Activated gamma-delta T cell treated with Interleukin-2 at 50 U/mL for 16 hours (primary cell): ENCODE data around the gene RHBDL2.
"Not testable (repeated sequence)": the region's sequence is repeated elsewhere in the genome, so short reads cannot be mapped to it uniquely, and the experiment has no call there.

Source experiments
- DNase-seq: peaks from one replicate; pipeline ENCODE4 v3.0.0-alpha.2; 2020

Gene RHBDL2

DNA sequence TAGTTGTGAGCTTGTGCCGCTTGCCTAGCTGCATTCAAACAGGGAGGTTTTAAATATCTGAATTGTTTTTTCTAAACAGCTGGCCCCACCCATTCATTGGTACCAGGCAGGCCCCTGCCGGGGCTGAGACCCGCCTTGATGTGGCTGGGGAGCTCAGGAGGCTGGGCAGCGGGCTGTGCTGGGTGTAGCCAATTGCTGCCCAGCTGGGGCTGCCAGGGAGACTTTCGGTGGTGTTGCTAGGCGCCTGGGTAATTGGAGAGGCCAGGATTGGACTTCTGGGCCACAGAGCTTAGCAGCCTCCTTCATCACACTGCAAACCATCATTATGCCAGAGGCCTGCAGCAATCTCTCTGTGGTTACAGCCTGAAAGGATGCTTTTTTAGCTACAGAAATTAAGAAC is 12.2 kb downstream of the RHBDL2 start:
- DNase-seq: no peak

DNA sequence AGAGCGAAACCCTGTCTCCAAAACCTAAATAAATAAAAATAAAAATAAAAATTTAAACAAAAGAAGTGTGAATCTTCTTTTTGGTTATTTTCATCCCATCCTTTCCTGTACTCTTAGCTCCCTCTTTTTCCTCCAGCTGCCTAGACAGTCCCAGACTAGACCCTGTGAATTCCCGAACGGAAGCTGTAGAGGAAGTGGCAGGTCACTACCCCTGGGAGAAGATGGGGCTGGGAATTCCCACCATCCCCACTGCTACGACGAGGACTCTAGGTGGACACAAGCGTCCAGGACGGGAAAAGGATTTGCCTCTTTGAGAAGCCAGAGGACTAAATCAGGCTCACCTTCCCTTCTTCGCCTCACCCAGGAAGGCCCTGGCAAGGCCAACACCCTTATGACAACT is 12.6 kb downstream of the RHBDL2 start:
- DNase-seq: no peak

DNA sequence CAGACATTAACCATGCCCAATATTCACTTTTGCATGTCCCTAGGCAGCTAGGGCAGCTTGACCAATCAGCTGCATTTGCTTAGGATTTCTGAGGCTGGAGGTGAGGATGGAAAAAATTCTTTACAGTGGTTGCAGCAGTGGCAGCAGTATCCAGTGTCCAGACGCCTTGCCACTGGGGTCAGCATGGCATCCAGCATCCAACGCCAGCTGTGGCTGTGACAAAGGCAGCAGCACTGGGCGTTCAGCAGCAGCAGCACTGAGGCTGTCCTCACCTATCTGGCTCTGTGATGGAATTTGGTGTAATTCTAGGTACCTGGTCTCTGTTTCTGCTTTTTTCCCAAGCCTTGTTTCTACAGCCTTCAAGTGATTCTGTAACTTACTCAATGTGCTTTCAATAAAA is 15.5 kb downstream of the RHBDL2 start:
- DNase-seq: no peak

DNA sequence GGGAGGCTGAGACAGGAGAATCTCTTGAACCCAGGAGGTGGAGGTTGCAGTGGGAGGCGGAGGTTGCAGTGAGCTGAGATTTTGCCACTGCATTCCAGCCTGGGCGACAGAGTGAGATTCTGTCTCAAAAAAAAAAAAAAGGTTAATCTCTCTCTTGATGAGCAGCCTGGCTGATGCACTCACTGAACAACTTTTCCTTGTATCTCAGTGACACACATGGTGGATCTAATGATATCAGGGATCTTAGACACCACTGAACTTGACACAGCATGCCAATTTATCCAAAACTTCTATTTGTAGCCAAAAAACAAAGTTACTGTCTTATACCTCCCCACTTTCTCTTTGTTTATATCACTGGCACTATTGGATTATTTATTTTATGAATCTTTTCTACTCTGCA is 16.2 kb downstream of the RHBDL2 start:
- DNase-seq: no peak

DNA sequence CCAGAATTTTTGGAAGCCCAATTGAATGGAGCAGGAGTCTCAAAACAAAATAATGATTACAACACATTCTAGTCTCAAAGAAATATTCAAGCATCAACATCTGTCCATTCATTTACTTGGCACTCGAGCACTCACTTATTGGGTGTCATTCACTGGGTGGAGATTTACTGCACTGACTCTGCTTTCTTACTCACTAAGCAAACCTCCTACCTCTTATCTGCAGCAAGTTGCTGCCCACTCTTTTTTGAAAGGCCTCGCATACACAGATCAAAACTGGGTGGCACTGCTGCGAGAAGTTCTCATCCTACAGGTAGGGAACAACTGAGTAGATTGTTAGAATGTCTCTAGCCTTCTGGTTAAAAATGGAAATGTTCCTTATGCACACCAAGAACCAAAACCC is 18.0 kb downstream of the RHBDL2 start:
- no peak for DNase-seq

DNA sequence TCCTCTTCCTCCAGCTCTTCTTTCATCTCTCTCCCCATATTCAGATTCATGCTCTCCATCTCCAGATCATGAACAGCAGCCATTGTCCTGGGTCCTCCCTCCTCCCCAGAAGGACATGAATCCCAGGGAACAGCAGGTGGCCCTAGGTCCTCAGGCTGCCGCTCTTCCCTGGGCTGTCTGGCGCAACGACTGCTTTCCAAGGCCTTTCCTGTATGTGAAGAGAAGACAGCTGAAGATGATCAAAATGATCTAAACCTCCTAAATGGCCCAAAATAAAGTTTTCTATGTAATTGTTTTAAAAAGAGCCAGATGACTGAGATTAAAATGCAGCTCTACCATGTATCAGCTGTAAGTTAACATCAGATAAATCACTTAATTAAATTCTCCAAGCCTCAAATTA is 22.5 kb downstream of the RHBDL2 start:
- DNase-seq: no peak

DNA sequence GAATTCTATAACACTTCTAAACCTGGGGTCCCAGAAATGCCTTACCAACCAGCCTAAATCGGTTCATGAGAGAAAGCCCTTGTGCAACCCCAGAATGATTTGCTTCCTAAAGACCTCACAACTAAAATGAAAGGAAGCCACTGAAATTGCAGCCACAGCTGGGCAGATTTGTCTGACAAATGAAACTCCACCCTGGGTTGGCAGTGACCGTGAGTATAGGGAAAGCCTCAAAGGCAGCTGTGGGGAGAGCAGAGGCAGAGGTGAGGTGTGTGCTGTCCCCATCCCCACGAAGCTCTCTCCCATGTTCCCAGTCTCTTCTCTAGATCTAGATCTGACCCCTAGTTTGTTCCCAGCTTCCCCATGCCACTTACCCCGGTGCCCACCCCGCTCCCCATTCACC is 23.1 kb downstream of the RHBDL2 start:
- no peak for DNase-seq

DNA sequence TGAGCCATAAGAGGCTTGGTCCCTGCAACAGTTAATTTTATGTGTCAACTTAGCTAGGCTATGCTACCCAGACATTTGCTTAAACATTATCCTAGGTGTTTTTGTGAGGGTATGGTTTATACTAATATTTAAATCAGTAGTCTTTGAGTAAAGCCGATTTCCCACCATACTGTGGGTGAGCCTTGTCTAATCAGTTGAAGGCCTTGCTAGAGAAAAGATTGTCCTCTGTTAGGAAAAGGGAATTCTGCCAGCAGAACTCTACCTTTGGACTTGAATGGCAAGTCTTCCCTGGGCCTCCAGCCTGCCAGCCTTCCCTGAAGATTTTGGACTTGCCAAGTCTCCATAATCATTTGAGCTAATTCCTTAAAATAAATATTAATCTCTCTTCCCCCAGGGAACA is 23.9 kb downstream of the RHBDL2 start:
- no peak for DNase-seq

DNA sequence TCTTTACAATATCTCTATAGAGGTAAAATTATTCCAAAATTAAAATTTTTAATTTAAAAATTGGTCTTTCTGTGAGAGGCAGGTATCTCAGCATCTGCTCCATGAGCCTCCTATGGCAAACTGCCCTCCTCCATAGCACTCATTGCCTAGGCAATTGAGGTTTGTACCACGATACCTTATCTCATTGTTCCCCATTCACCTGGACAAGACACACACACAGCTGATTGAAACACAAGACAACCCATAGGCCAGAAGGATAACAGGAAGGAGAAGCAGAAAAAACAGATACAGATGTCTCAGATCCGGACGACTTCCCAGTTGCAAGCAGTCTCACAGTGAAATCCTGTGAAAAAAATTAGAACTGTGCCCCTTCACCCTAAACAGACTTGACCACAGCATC is 24.3 kb downstream of the RHBDL2 start:
- DNase-seq: no peak

DNA sequence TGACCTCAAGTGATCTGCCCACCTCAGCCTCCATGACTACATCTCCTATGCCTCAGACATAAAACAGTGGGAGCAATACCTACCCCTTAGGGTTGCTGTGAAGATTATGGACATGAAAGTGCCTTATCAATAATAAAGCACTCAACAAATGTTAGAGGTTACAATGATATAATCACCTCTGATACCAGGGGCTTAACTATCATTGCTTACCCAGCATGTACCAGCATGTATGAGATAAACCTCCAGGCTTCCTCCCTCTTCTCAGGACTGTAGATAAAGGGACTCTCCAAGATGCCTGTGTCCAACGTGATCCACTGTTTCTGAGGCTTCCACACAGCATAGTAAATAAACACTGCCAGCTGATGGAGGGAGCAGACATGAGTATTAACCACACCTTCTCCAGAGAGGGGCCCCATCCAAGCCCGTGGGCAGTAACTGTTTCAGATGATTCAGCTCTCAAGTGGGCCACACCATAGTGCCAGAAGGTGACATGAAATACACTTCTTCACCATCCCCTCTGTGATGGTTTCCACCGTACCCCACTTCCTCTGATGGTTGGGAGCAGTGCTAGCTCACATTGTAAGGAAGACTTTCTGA is 26.2 kb downstream of the RHBDL2 start:
- DNase-seq: no peak

DNA sequence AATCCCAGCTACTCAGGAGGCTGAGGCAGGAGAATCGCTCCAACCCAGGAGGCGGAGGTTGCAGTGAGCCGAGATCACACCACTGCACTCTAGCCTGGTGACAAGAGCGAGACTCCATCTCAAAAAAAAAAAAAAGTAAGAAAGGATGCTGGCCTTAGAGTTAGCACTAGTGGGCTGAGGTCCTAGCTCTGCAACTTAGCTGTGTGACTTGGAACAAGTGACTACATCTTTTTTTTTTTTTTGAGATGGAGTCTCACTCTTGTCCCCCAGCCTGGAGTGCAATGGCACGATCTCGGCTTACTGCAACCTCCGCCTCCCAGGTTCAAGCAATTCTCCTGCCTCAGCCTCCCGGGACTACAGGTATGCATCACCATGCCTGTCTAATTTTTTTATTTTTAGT is 26.7 kb downstream of the RHBDL2 start:
- not testable (repeated sequence) for DNase-seq

DNA sequence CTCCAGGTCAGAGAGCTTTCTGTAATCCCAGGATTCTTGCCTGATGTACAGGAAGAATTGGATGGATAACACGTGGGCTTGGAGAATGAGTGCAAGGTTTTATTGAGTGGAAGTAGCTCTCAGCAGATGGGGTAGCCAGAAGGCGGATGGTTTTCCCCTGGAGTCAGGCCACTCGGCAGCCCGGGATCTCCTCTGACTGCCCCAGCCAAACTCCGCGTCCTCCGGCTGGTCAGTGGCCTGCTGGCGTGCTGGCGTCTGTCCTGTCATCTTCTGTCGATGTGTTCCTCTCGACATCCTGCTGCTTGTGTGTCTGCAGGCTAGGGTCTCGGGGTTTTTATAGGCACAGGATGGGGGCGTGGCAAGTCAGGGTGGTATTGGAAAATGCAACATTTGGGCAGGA is 32.8 kb downstream of the RHBDL2 start:
- no peak for DNase-seq

DNA sequence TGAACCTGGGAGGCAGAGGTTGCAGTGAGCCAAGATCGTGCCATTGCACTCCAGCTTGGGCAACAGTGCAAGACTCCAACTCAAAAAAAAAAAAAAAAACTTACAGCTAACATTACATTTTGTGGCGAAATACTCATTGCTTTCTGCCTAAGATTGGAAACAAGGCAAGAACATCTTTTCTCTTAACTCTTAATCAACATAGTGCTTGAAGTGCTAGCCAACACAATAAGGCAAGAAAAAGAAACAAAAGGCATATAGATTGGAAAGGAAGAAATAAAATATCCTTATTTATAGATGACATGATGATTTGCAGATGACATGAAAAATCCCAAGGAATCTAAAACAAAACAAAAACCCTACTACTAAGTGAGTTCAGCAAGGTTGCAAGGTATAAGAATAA is 35.6 kb downstream of the RHBDL2 start:
- no peak for DNase-seq

DNA sequence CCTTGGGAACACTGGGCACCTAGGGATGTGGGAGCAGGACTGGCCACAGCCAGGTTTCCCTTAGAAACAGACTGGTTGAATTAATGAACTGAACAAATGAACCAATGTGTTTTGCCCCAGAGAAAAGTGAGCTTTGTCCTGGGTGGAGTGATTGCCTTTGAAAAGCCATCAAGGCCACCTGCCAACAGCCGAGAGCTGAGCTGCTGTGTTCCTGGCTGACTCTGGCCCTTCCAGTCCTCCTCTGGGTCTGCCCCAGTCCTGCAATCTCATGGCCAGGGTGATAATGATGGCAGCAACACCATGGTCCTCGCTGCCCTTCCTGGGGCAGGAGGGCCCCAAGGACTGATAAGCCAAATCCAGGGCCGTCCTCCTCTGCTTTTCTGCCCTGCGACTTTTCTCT is 42.1 kb downstream of the RHBDL2 start:
- no peak for DNase-seq

DNA sequence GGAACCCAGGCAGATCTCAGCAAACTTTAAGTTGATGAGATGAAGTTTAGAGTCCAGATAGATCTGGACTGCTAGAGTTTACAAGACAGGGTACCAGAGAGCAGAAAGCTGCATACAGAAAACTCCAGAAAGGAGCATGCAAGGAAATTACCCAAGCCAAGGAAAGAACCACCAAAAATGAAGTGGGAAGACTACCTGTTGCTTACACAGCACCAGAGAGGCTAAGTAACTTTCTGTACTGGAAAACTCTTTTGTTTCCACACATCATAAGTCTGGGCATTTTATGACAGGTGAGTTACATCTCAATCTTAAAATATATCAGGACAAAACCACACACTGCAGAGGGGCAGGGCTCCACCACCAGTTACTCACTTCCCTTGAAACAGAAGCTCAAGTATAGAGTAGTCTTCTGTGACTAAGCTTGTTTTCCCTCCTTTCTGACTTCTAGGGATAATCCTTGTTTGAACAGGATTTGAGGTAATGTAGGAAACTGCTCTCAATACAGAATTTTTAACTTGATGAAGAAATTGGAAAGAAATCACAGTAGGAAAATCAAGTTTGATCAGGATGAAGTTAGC is 42.9 kb downstream of the RHBDL2 start:
- no peak for DNase-seq

DNA sequence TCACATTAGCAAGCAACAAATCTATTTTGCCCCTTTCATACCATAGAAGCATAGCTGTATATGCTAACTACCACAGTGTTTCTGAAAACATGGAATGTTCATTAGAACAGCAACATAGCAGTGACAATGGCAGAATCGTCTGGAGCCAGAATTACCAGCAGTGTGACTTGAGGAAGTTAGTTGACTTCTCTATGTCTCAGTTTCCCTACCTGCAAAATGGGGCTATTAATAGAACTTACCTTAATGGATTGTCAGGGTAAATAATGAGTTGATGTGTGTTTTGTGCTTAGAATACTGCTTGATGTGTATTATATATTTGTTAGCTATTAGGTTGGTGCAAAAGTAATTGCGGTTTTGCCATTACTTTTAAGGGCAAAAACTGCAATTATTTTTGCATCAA is 45.5 kb downstream of the RHBDL2 start:
- no peak for DNase-seq

DNA sequence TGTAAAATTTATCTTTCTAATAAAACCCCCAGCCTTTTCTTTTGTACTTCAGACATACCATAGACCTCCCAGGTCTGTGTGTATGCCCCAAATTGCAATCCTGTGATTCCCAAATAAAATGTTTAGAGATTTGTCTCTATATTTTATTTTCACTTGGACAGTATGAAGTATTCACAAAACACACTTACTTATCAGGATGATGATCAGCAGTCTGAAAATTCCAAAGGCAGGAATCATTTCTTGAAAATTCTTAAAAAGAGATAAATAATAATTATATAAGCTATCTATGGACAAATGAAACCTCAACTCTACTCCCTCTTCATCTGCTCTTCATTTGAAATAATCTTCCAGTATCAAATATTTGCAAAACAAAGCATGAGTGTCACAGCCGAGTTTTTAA is 48.7 kb downstream of the RHBDL2 start:
- no peak for DNase-seq

DNA sequence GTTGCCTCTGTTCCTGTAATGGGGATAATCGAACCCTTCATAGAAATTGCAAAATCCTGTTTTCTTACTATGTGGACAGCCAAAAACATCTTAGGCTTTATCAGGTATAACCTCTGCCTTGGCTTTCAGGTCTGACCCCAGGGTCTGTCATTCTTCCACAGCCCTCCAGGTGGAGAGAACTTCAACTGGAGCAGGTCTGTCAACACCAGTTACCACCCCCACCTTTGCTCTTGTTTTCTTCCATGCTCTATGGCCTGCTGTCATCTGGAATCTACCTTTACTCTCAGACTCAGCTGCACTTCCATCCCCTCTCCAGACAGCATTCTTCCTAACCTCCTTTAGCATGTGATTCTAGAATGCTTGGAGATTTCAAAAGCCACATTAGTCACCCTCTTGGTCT is 49.9 kb downstream of the RHBDL2 start:
- no peak for DNase-seq

DNA sequence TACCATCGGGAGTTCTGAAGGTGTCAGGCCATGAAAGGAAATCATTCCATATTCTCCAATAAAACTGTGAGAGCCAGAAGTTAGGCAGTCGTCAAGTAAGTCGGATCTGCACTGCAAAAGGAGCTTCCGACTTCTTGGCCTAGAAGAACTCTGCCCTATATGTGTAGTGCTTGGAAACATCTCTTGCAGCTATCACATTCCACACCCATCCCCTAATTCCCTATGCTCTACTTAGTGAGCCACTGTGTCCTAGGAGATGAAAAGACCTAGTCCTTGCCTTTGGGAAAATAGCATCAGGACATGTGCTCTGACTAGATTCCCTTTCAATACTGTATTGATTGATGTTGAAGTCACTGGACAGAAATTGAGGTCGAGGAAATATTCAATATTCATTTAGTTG is 52.0 kb downstream of the RHBDL2 start:
- DNase-seq: no peak

DNA sequence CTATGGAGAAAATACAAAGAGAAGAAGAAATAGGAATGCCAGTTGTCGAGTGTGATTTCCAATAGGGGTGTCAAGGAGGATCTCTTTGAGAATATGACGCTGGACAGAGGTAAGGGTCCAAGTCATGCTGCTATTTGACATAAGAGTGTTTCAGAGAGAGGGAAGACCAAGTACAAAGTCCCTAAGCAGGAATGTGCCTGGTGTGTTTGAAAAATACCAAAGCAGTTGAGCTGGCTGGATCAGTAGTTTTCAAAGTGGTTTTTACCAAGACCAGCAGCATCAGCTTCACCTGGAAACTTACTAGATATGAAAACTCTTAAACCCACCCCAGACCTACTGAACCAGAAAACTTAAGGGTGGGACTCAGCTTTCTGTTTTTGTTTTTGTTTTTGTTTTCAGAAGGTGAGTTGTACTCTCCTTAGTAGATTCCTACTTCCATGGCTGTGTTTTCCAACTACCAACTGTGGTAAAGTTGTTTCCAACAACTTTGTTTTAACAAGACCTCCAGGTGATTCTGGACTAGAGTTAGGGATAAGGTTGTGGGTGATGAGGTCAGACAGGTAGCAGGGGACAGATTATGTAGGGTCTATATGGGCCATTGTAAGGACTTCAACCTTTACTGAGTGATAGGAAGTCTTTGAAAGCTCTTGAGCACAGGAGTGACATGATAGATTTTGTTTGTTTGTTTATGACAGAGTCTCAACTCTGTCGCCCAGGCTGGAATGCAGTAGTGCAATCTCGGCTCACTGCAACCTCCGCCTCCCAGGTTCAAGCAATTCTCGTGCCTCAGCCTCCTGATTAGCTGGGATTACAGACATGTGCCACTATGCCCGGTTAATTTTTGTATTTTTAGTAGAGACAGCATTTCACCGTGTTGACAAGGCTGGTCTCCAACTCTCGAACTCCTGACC is 53.0 kb downstream of the RHBDL2 start:
- DNase-seq: no peak

DNA sequence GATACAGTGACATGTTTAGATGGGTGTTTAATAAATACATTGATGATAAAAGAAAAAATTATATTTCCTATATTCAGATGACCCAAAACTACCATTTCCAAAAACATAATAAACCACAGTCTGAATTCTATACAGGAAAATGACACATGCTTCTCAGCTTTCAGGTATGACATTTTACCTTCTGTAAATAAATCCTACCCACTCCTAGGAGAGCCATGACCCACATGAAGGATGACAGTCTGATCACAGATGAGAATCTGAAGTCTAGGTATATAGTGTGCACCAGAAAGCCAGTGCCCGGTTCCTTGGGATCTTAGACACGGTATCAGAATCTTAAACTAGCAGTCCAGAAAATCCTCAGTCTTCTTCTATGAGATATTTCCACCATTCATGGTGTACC is 56.5 kb downstream of the RHBDL2 start:
- no peak for DNase-seq

DNA sequence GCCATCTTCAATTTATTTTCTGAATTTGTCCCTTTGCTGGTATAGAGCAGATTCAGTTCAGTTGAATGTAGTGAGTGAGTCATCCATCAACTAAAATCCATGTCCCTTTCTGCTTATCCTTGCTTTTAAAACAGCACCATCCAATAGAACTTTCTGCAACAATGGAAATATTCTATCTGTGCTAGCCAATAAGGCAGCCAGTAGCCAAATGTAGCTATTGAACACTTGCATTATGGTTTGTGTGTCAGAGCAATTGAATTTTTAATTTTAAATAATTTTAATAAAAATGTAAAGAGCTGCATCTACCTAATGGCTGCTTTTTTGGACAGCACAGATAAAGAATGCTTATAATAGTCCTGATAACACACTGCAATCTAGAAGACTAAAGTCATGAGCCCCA is 60.1 kb downstream of the RHBDL2 start, which contains the start of gene GJA9:
GJA9 (minus strand) TSS at position 101 of the 400 bp plus-strand sequence. CDS start 5,489 bp downstream, outside the sequence.
- no peak for DNase-seq

DNA sequence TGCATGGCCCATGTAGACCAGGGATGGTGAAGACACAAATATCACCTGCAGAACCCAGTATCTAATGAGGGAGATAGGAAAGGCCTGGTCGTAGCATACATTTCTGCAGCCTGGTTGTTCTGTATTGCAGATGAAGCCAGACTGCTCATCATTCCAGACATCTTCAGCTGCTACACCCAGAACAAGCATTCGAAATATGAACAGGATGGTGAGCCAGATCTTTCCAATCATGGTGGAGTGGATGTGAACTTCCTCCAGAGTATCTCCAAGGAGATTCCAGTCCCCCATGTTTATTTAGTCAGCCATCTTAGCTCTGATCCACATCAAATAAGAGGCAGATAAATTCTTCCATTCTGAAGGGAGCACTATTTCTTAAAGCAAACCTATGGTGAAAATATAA is 65.8 kb downstream of the RHBDL2 start:
- DNase-seq: no peak
